ENCODE results near the gene SDE2.
"Not testable (repeated sequence)": the region's sequence is repeated elsewhere in the genome, so short reads cannot be mapped to it uniquely, and the experiment has no call there.

Gene SDE2

GRCh38 chr1:225987491-225988316 lies 11.4 kb downstream of the SDE2 start:
- no peaks in the 10 kb centered on the region for H3K4me1 ChIP-seq (ENCODE audit: control insufficient read depth, insufficient read depth, low read length)
- no peaks in the 10 kb centered on the region for H3K27me3 ChIP-seq (ENCODE audit: control insufficient read depth, insufficient read depth, low read length)
- H3K36me3 ChIP-seq (ENCODE audit: control insufficient read depth, insufficient read depth, low read length), result peaks cover 6% of the 10 kb centered on the region
- H3K9me3 ChIP-seq (ENCODE audit: control insufficient read depth, low read length), result no peaks in the 10 kb centered on the region
- H3K9ac ChIP-seq (ENCODE audit: low read length), result no peak overlapping the region
- H3K4me3 ChIP-seq (ENCODE audit: low read length), result no peak overlapping the region

GRCh38 chr1:225981714-225982113 lies 17.4 kb downstream of the SDE2 start:
- Histone ChIP-seq H3K27me3 (ENCODE audit: control insufficient read depth, insufficient read depth, low read length) (no peaks in the 10 kb centered on the region), H3K9ac (ENCODE audit: low read length) (no peak overlapping the region), H3K4me3 (ENCODE audit: low read length) (no peak overlapping the region), H3K9me3 (ENCODE audit: control insufficient read depth, low read length) (no peaks in the 10 kb centered on the region), H3K4me1 (ENCODE audit: control insufficient read depth, insufficient read depth, low read length) (no peaks in the 10 kb centered on the region), H3K36me3 (ENCODE audit: control insufficient read depth, insufficient read depth, low read length) (peaks cover 8% of the 10 kb centered on the region)

GRCh38 chr1:225980005-225980836 lies 18.9 kb downstream of the SDE2 start:
- no peaks in the 10 kb centered on the region for H3K4me1 ChIP-seq (ENCODE audit: control insufficient read depth, insufficient read depth, low read length)
- H3K27me3 ChIP-seq (ENCODE audit: control insufficient read depth, insufficient read depth, low read length), result no peaks in the 10 kb centered on the region
- peaks cover 8% of the 10 kb centered on the region for H3K36me3 ChIP-seq (ENCODE audit: control insufficient read depth, insufficient read depth, low read length)
- no peak overlapping the region for H3K9ac ChIP-seq (ENCODE audit: low read length)
- no peak overlapping the region for H3K4me3 ChIP-seq (ENCODE audit: low read length)
- no peaks in the 10 kb centered on the region for H3K9me3 ChIP-seq (ENCODE audit: control insufficient read depth, low read length)

GRCh38 chr1:225979421-225979820 lies 19.7 kb downstream of the SDE2 start:
- Histone ChIP-seq H3K4me1 (ENCODE audit: control insufficient read depth, insufficient read depth, low read length) (no peaks in the 10 kb centered on the region), H3K27me3 (ENCODE audit: control insufficient read depth, insufficient read depth, low read length) (no peaks in the 10 kb centered on the region), H3K4me3 (ENCODE audit: low read length) (no peak overlapping the region), H3K9me3 (ENCODE audit: control insufficient read depth, low read length) (no peaks in the 10 kb centered on the region), H3K36me3 (ENCODE audit: control insufficient read depth, insufficient read depth, low read length) (peaks cover 8% of the 10 kb centered on the region), H3K9ac (ENCODE audit: low read length) (no peak overlapping the region)

- H3K27me3 ChIP-seq (ENCODE audit: control insufficient read depth, insufficient read depth, low read length), result no peaks in the 10 kb centered on the region
- peaks cover 8% of the 10 kb centered on the region for H3K36me3 ChIP-seq (ENCODE audit: control insufficient read depth, insufficient read depth, low read length)
- H3K9ac ChIP-seq (ENCODE audit: low read length), result no peak overlapping the region
Measured at GRCh38 chr1:225977937-225978748, 21.0 kb downstream of the SDE2 start.

GRCh38 chr1:225975146-225975545 lies 24.0 kb downstream of the SDE2 start:
- not testable (repeated sequence) for H3K9me3 ChIP-seq (ENCODE audit: control insufficient read depth, low read length); H3K9ac ChIP-seq (ENCODE audit: low read length); H3K36me3 ChIP-seq (ENCODE audit: control insufficient read depth, insufficient read depth, low read length); H3K4me1 ChIP-seq (ENCODE audit: control insufficient read depth, insufficient read depth, low read length); H3K27me3 ChIP-seq (ENCODE audit: control insufficient read depth, insufficient read depth, low read length); H3K4me3 ChIP-seq (ENCODE audit: low read length)

More at GRCh38 chr1:225977937-225978748, 21.0 kb downstream of the SDE2 start:
- Histone ChIP-seq H3K4me1 (ENCODE audit: control insufficient read depth, insufficient read depth, low read length) (no peaks in the 10 kb centered on the region), H3K9me3 (ENCODE audit: control insufficient read depth, low read length) (no peaks in the 10 kb centered on the region), H3K4me3 (ENCODE audit: low read length) (no peak overlapping the region)

GRCh38 chr1:225974454-225974853 lies 24.7 kb downstream of the SDE2 start:
- no peaks in the 10 kb centered on the region for H3K27me3 ChIP-seq (ENCODE audit: control insufficient read depth, insufficient read depth, low read length)

GRCh38 chr1:225973158-225973557 lies 26.0 kb downstream of the SDE2 start:
- Histone ChIP-seq H3K9me3 (ENCODE audit: control insufficient read depth, low read length) (no peaks in the 10 kb centered on the region), H3K4me3 (ENCODE audit: low read length) (no peak overlapping the region), H3K4me1 (ENCODE audit: control insufficient read depth, insufficient read depth, low read length) (no peaks in the 10 kb centered on the region), H3K36me3 (ENCODE audit: control insufficient read depth, insufficient read depth, low read length) (no peaks in the 10 kb centered on the region), H3K9ac (ENCODE audit: low read length) (no peak overlapping the region), H3K27me3 (ENCODE audit: control insufficient read depth, insufficient read depth, low read length) (no peaks in the 10 kb centered on the region)

More at GRCh38 chr1:225974454-225974853, 24.7 kb downstream of the SDE2 start:
- Histone ChIP-seq H3K36me3 (ENCODE audit: control insufficient read depth, insufficient read depth, low read length) (no peaks in the 10 kb centered on the region), H3K4me3 (ENCODE audit: low read length) (no peak overlapping the region), H3K4me1 (ENCODE audit: control insufficient read depth, insufficient read depth, low read length) (no peaks in the 10 kb centered on the region), H3K9me3 (ENCODE audit: control insufficient read depth, low read length) (no peaks in the 10 kb centered on the region), H3K9ac (ENCODE audit: low read length) (no peak overlapping the region)

GRCh38 chr1:225972344-225973152 lies 26.6 kb downstream of the SDE2 start:
- H3K4me3 ChIP-seq (ENCODE audit: low read length), result no peak overlapping the region
- H3K9ac ChIP-seq (ENCODE audit: low read length), result no peak overlapping the region
- H3K36me3 ChIP-seq (ENCODE audit: control insufficient read depth, insufficient read depth, low read length), result no peaks in the 10 kb centered on the region
- H3K27me3 ChIP-seq (ENCODE audit: control insufficient read depth, insufficient read depth, low read length), result no peaks in the 10 kb centered on the region
- H3K9me3 ChIP-seq (ENCODE audit: control insufficient read depth, low read length), result no peaks in the 10 kb centered on the region
- H3K4me1 ChIP-seq (ENCODE audit: control insufficient read depth, insufficient read depth, low read length), result no peaks in the 10 kb centered on the region

GRCh38 chr1:225970592-225971157 lies 28.5 kb downstream of the SDE2 start:
- not testable (repeated sequence) for H3K9me3 ChIP-seq (ENCODE audit: control insufficient read depth, low read length); H3K36me3 ChIP-seq (ENCODE audit: control insufficient read depth, insufficient read depth, low read length); H3K27me3 ChIP-seq (ENCODE audit: control insufficient read depth, insufficient read depth, low read length); H3K4me1 ChIP-seq (ENCODE audit: control insufficient read depth, insufficient read depth, low read length); H3K4me3 ChIP-seq (ENCODE audit: low read length); H3K9ac ChIP-seq (ENCODE audit: low read length)

GRCh38 chr1:225969751-225970150 lies 29.4 kb downstream of the SDE2 start:
- not testable (repeated sequence) for H3K27me3 ChIP-seq (ENCODE audit: control insufficient read depth, insufficient read depth, low read length); H3K9me3 ChIP-seq (ENCODE audit: control insufficient read depth, low read length); H3K4me1 ChIP-seq (ENCODE audit: control insufficient read depth, insufficient read depth, low read length); H3K4me3 ChIP-seq (ENCODE audit: low read length); H3K9ac ChIP-seq (ENCODE audit: low read length); H3K36me3 ChIP-seq (ENCODE audit: control insufficient read depth, insufficient read depth, low read length)
